ENCODE measurements around the gene BCKDHB.

Gene BCKDHB

DNA sequence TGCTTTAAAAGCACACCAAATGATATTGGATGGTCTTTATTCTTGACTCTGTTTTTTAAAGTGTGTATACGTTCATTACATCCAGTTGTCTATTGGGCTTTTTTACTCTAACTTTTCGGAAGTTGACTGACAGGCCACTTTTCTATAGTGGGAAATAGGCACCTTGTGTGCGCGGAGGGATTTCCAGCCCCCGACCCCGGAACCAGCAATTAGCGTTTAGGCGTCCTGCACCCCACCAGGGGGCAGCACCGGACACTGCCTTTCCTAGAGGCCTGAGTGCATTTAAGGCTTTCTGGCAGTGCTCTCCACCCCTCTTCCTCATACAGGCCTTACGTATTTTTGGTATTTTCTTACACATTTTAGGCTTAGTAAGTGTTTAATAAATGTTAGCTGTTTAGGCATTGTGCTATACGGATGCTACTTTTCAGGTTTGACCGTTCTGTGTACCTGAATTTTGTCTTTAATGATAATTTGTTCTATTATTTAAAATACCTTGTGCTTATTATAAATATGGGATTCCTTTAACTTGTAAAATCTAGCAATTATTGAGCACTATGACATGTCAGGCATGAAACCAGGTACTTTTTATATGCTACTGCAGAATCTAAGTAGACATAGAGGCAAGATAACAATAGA lies 231.8 kb downstream of the BCKDHB start:
- H3K4me1 ChIP-seq (ENCODE audit: control insufficient read depth in 1 of 2, insufficient read depth in 1 of 2, low read depth in 1 of 2, low read length in 1 of 2): no peaks in the 10 kb centered on the region
- H3K9me3 ChIP-seq: no peaks in the 10 kb centered on the region
- H3K4me3 ChIP-seq (ENCODE audit: low read depth in 1 of 2, low read length in 1 of 2): no peak overlapping the region
- no peak for TF ChIP-seq CTCF (IDR thresholded peaks at IDR 0.05)
- no peaks in the 10 kb centered on the region for H3K27me3 ChIP-seq
- no peaks in the 10 kb centered on the region for H3K36me3 ChIP-seq
- no peak overlapping the region for H3K27ac ChIP-seq

GRCh38 chr6:80339421-80339820 lies 232.9 kb downstream of the BCKDHB start:
- Histone ChIP-seq H3K27ac (no peak overlapping the region), H3K27me3 (no peaks in the 10 kb centered on the region), H3K9me3 (no peaks in the 10 kb centered on the region), H3K36me3 (no peaks in the 10 kb centered on the region), H3K4me3 (ENCODE audit: low read depth in 1 of 2, low read length in 1 of 2) (no peak overlapping the region), H3K4me1 (ENCODE audit: control insufficient read depth in 1 of 2, insufficient read depth in 1 of 2, low read depth in 1 of 2, low read length in 1 of 2) (no peaks in the 10 kb centered on the region)
- no peak for TF ChIP-seq CTCF (IDR thresholded peaks at IDR 0.05)

DNA sequence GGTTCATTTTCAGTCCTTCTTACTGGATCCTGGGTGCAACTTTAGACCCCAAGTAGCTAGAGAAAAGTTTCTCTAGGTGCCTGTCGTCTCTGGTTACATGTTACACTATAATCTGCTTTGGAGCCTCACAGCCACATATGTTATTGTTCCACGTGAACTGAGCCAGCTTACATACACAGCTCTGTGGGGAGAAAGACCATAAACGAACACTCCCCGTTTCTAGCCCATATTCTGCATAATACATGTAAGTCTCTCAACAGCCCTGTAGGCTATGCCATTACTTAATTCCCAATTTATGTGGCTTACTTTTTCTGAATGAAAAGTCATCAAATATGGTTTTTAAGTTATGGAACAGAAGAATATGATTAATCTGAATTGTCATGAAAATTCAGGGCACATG lies 233.8 kb downstream of the BCKDHB start:
- no peaks in the 10 kb centered on the region for H3K4me1 ChIP-seq (ENCODE audit: control insufficient read depth in 1 of 2, insufficient read depth in 1 of 2, low read depth in 1 of 2, low read length in 1 of 2)
- H3K9me3 ChIP-seq: no peaks in the 10 kb centered on the region
- TF ChIP-seq CTCF (IDR thresholded peaks at IDR 0.05): no peak
- no peak overlapping the region for H3K27ac ChIP-seq
- no peaks in the 10 kb centered on the region for H3K27me3 ChIP-seq
- H3K4me3 ChIP-seq (ENCODE audit: low read depth in 1 of 2, low read length in 1 of 2): no peak overlapping the region
- no peaks in the 10 kb centered on the region for H3K36me3 ChIP-seq

- Histone ChIP-seq H3K36me3 (no peaks in the 10 kb centered on the region), H3K27ac (no peak overlapping the region), H3K4me3 (ENCODE audit: low read depth in 1 of 2, low read length in 1 of 2) (no peak overlapping the region), H3K9me3 (no peaks in the 10 kb centered on the region), H3K4me1 (ENCODE audit: control insufficient read depth in 1 of 2, insufficient read depth in 1 of 2, low read depth in 1 of 2, low read length in 1 of 2) (no peaks in the 10 kb centered on the region), H3K27me3 (no peaks in the 10 kb centered on the region)
- no peak for TF ChIP-seq CTCF (IDR thresholded peaks at IDR 0.05)
Measured at GRCh38 chr6:80340686-80341085, 234.2 kb downstream of the BCKDHB start.

DNA sequence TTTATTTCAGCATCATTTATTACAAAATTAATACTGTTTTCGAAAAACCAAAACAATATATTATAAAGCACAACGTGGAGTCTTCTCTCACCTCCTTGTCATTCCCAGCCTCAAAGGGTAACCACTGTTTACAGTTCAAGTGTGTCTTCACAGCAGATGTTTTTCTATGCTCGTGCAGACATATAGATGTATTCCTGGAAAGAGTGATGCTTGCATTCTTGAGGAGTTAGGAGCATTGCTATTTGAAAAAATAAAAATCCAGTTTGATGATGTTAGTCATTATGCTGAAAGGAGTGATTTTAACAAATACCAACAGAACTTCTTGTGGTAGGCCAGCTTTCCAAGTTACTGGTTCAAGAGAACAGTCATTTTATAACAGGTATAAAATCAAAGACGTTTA lies 234.9 kb downstream of the BCKDHB start:
- Histone ChIP-seq H3K4me3 (ENCODE audit: low read depth in 1 of 2, low read length in 1 of 2) (no peak overlapping the region), H3K27ac (no peak overlapping the region), H3K4me1 (ENCODE audit: control insufficient read depth in 1 of 2, insufficient read depth in 1 of 2, low read depth in 1 of 2, low read length in 1 of 2) (no peaks in the 10 kb centered on the region), H3K9me3 (no peaks in the 10 kb centered on the region), H3K36me3 (no peaks in the 10 kb centered on the region), H3K27me3 (no peaks in the 10 kb centered on the region)
- no peak for TF ChIP-seq CTCF (IDR thresholded peaks at IDR 0.05)

- Histone ChIP-seq H3K4me1 (ENCODE audit: control insufficient read depth in 1 of 2, insufficient read depth in 1 of 2, low read depth in 1 of 2, low read length in 1 of 2) (no peaks in the 10 kb centered on the region), H3K27ac (no peak overlapping the region), H3K4me3 (ENCODE audit: low read depth in 1 of 2, low read length in 1 of 2) (no peak overlapping the region), H3K36me3 (no peaks in the 10 kb centered on the region), H3K9me3 (no peaks in the 10 kb centered on the region), H3K27me3 (no peaks in the 10 kb centered on the region)
- no peak for TF ChIP-seq CTCF (IDR thresholded peaks at IDR 0.05)
Measured at GRCh38 chr6:80343511-80343910, 237.0 kb downstream of the BCKDHB start.

Data from neutrophil (primary cell).